Hepatocyte (in vitro differentiated cells): ENCODE measurements around the gene NHLH1.

Experiments used
- EZH2 ChIP-seq: fragments of 200-600 bp; sonication (generic); IDR thresholded peaks from 2 replicates; pipeline ENCODE4 v1.6.1; 2016; ENCODE audit warnings: antibody characterized with exemption, mild to moderate bottlenecking, borderline replicate concordance
- EZH2phosphoT487 ChIP-seq: fragments of 200-600 bp; sonication (generic); IDR thresholded peaks from one replicate; pipeline ENCODE4 v1.6.1; 2018; ENCODE audit warnings: antibody characterized with exemption, mild to moderate bottlenecking, low read depth, moderate library complexity; ENCODE audit not compliant: unreplicated experiment, severe bottlenecking
- TF ChIP-seq, protein P1 (sequence below): fragments of 200-600 bp; sonication (generic); IDR thresholded peaks from 2 replicates; pipeline ENCODE4 v1.5.1; 2016; ENCODE audit warnings: antibody characterized with exemption, mild to moderate bottlenecking; ENCODE audit not compliant: poor library complexity

DNA sequence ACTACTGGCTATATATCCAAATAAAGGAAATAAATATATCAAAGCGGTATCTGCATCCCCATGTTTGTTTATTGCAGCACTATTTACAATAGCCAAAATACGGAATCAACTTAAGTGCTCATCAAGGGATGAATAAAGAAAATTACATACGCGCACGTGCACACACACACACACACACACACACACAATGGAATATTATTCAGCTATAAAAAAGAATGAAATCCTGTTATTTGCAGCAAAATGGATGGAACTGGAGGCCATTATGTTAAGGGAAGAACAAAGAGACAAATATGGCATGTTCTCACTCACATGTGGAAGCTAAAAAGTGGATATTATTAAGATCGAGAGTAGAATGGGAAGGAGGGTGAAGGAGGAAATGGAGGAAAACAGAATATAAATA, 44.0 kb upstream of the NHLH1 start:
- TF ChIP-seq, protein P1, sequence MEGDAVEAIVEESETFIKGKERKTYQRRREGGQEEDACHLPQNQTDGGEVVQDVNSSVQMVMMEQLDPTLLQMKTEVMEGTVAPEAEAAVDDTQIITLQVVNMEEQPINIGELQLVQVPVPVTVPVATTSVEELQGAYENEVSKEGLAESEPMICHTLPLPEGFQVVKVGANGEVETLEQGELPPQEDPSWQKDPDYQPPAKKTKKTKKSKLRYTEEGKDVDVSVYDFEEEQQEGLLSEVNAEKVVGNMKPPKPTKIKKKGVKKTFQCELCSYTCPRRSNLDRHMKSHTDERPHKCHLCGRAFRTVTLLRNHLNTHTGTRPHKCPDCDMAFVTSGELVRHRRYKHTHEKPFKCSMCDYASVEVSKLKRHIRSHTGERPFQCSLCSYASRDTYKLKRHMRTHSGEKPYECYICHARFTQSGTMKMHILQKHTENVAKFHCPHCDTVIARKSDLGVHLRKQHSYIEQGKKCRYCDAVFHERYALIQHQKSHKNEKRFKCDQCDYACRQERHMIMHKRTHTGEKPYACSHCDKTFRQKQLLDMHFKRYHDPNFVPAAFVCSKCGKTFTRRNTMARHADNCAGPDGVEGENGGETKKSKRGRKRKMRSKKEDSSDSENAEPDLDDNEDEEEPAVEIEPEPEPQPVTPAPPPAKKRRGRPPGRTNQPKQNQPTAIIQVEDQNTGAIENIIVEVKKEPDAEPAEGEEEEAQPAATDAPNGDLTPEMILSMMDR: no peak
- TF ChIP-seq EZH2 (no peak), EZH2phosphoT487 (no peak)
